Measurements from ENCODE around the gene C14orf180. TPM values are rescaled to one million over a fixed set of nuclear protein-coding genes. Genes with fewer than 3 reads are reported as not detected.

C14orf180 gene
- total RNA-seq, 5 donors from 2014 or later (not counting 1 experiment from before 2014, with no cell fraction given) = not detected

GRCh38 chr14:104600141-104600643 is 20.6 kb downstream of the C14orf180 start:
- no peak overlapping the region for H3K4me3 Mint-ChIP-seq
- H3K9me3 Mint-ChIP-seq = no peaks in the 10 kb centered on the region
- ChIA-PET CTCF (interaction anchor here in 1 of 2 donors (0.6 kb wide), 1 partner anchor 309 kb away, joined by 5 read pairs; no protein-coding TSS in a partner anchor), POLR2A (no interaction called here)
- H3K27me3 Mint-ChIP-seq = peaks cover 16 to 55% of the 10 kb centered on the region in 2 donors
- Histone ChIP-seq H3K27me3 (replicated peaks in 1 of 2; ENCODE audit: control insufficient read depth in 2 of 2, extremely low read depth in 1 of 2, insufficient read depth in 2 of 2, low read length in 1 of 2) (peaks cover 0 to 88% of the 10 kb centered on the region in 2 experiments), H3K4me1 (ENCODE audit: control insufficient read depth in 1 of 2, extremely low read depth in 1 of 2, insufficient read depth in 2 of 2, low read length in 2 of 2) (no peaks in the 10 kb centered on the region), H3K36me3 (ENCODE audit: control insufficient read depth in 2 of 2, extremely low read depth in 1 of 2, insufficient read depth in 1 of 2, low read length in 1 of 2) (no peaks in the 10 kb centered on the region), H3K4me3 (ENCODE audit: control insufficient read depth in 1 of 2, extremely low read depth in 1 of 2, low read length in 1 of 2) (no peak overlapping the region), H3K9me3 (no peaks in the 10 kb centered on the region), H3K27ac (ENCODE audit: low read length) (no peak overlapping the region)
- H3K36me3 Mint-ChIP-seq = no peaks in the 10 kb centered on the region
- 26% methylated on average over 13 of the region's 14 CpGs for WGBS (ENCODE audit: insufficient coverage)
- H3K4me1 Mint-ChIP-seq = peaks cover 0 to 6% (median 3%) of the 10 kb centered on the region in 3 donors
- no peak overlapping the region for H3K27ac Mint-ChIP-seq
- no peak for ATAC-seq (replicated peaks in 1 of 4)
- DNase-seq = no peak

- H3K9me3 ChIP-seq = no peaks in the 10 kb centered on the region
- no peak overlapping the region for H3K27ac ChIP-seq (ENCODE audit: low read length)
- no peak overlapping the region for H3K4me3 ChIP-seq (ENCODE audit: control insufficient read depth in 1 of 2, extremely low read depth in 1 of 2, low read length in 1 of 2)
- Mint-ChIP-seq H3K27me3 (peaks cover 20 to 59% of the 10 kb centered on the region in 2 donors), H3K9me3 (no peaks in the 10 kb centered on the region), H3K4me1 (peaks cover 1 to 6% (median 5%) of the 10 kb centered on the region in 3 donors), H3K36me3 (no peaks in the 10 kb centered on the region), H3K4me3 (no peak overlapping the region), H3K27ac (no peak overlapping the region)
- ChIA-PET CTCF (no interaction called here), POLR2A (no interaction called here)
- H3K4me1 ChIP-seq (ENCODE audit: control insufficient read depth in 1 of 2, extremely low read depth in 1 of 2, insufficient read depth in 2 of 2, low read length in 2 of 2) = no peaks in the 10 kb centered on the region
- ATAC-seq (replicated peaks in 1 of 4) = no peak
- no peaks in the 10 kb centered on the region for H3K36me3 ChIP-seq (ENCODE audit: control insufficient read depth in 2 of 2, extremely low read depth in 1 of 2, insufficient read depth in 1 of 2, low read length in 1 of 2)
- peaks cover 0 to 83% of the 10 kb centered on the region in 2 experiments for H3K27me3 ChIP-seq (replicated peaks in 1 of 2; ENCODE audit: control insufficient read depth in 2 of 2, extremely low read depth in 1 of 2, insufficient read depth in 2 of 2, low read length in 1 of 2)
- DNase-seq = no peak
- 76% methylated on average over 6 of the region's 8 CpGs for WGBS (ENCODE audit: insufficient coverage)
Measured at GRCh38 chr14:104600805-104601204, 21.2 kb downstream of the C14orf180 start.

GRCh38 chr14:104601786-104602185 is 22.2 kb downstream of the C14orf180 start:
- Histone ChIP-seq H3K36me3 (ENCODE audit: control insufficient read depth in 2 of 2, extremely low read depth in 1 of 2, insufficient read depth in 1 of 2, low read length in 1 of 2) (no peaks in the 10 kb centered on the region), H3K4me1 (ENCODE audit: control insufficient read depth in 1 of 2, extremely low read depth in 1 of 2, insufficient read depth in 2 of 2, low read length in 2 of 2) (no peaks in the 10 kb centered on the region), H3K4me3 (ENCODE audit: control insufficient read depth in 1 of 2, extremely low read depth in 1 of 2, low read length in 1 of 2) (no peak overlapping the region), H3K9me3 (no peaks in the 10 kb centered on the region), H3K27ac (ENCODE audit: low read length) (no peak overlapping the region), H3K27me3 (replicated peaks in 1 of 2; ENCODE audit: control insufficient read depth in 2 of 2, extremely low read depth in 1 of 2, insufficient read depth in 2 of 2, low read length in 1 of 2) (peaks cover 0 to 79% of the 10 kb centered on the region in 2 experiments)
- ATAC-seq (replicated peaks in 1 of 4) (no peak), DNase-seq (no peak)
- Mint-ChIP-seq H3K27ac (no peak overlapping the region), H3K36me3 (no peaks in the 10 kb centered on the region), H3K9me3 (no peaks in the 10 kb centered on the region), H3K4me1 (peaks cover 1 to 6% (median 6%) of the 10 kb centered on the region in 3 donors), H3K27me3 (peaks cover 28 to 63% of the 10 kb centered on the region in 2 donors), H3K4me3 (no peak overlapping the region)
- WGBS (ENCODE audit: insufficient coverage) = 66% methylated on average over 9 of the region's 9 CpGs
- POLR2A ChIA-PET = no interaction called here
- CTCF ChIA-PET = no interaction called here

GRCh38 chr14:104602315-104602932 is 22.9 kb downstream of the C14orf180 start:
- 75% methylated on average over 7 of the region's 11 CpGs for WGBS (ENCODE audit: insufficient coverage)
- Histone ChIP-seq H3K4me1 (ENCODE audit: control insufficient read depth in 1 of 2, extremely low read depth in 1 of 2, insufficient read depth in 2 of 2, low read length in 2 of 2) (no peaks in the 10 kb centered on the region), H3K4me3 (ENCODE audit: control insufficient read depth in 1 of 2, extremely low read depth in 1 of 2, low read length in 1 of 2) (no peak overlapping the region), H3K36me3 (ENCODE audit: control insufficient read depth in 2 of 2, extremely low read depth in 1 of 2, insufficient read depth in 1 of 2, low read length in 1 of 2) (no peaks in the 10 kb centered on the region), H3K27me3 (replicated peaks in 1 of 2; ENCODE audit: control insufficient read depth in 2 of 2, extremely low read depth in 1 of 2, insufficient read depth in 2 of 2, low read length in 1 of 2) (peaks cover 0 to 75% of the 10 kb centered on the region in 2 experiments), H3K9me3 (no peaks in the 10 kb centered on the region), H3K27ac (ENCODE audit: low read length) (no peak overlapping the region)
- ChIA-PET POLR2A (no interaction called here), CTCF (no interaction called here)
- no peak overlapping the region for H3K27ac Mint-ChIP-seq
- H3K4me3 Mint-ChIP-seq = no peak overlapping the region
- H3K9me3 Mint-ChIP-seq = no peaks in the 10 kb centered on the region
- H3K4me1 Mint-ChIP-seq = peaks cover 1 to 6% (median 6%) of the 10 kb centered on the region in 3 donors
- peaks cover 32 to 66% of the 10 kb centered on the region in 2 donors for H3K27me3 Mint-ChIP-seq
- H3K36me3 Mint-ChIP-seq = no peaks in the 10 kb centered on the region
- DNase-seq = no peak
- no peak for ATAC-seq (replicated peaks in 1 of 4)

- ATAC-seq (replicated peaks in 1 of 4) (no peak), DNase-seq (no peak)
- CTCF ChIA-PET = no interaction called here
- H3K27me3 Mint-ChIP-seq = peaks cover 37 to 68% of the 10 kb centered on the region in 2 donors
- Histone ChIP-seq H3K4me1 (ENCODE audit: control insufficient read depth in 1 of 2, extremely low read depth in 1 of 2, insufficient read depth in 2 of 2, low read length in 2 of 2) (no peaks in the 10 kb centered on the region), H3K27me3 (replicated peaks in 1 of 2; ENCODE audit: control insufficient read depth in 2 of 2, extremely low read depth in 1 of 2, insufficient read depth in 2 of 2, low read length in 1 of 2) (peaks cover 2 to 70% of the 10 kb centered on the region in 2 experiments), H3K4me3 (ENCODE audit: control insufficient read depth in 1 of 2, extremely low read depth in 1 of 2, low read length in 1 of 2) (no peak overlapping the region), H3K36me3 (ENCODE audit: control insufficient read depth in 2 of 2, extremely low read depth in 1 of 2, insufficient read depth in 1 of 2, low read length in 1 of 2) (no peaks in the 10 kb centered on the region), H3K9me3 (no peaks in the 10 kb centered on the region), H3K27ac (ENCODE audit: low read length) (no peak overlapping the region)
- H3K4me3 Mint-ChIP-seq = no peak overlapping the region
- 100% methylated on average over 2 of the region's 7 CpGs for WGBS (ENCODE audit: insufficient coverage)
- H3K27ac Mint-ChIP-seq = no peak overlapping the region
- POLR2A ChIA-PET = no interaction called here
- no peaks in the 10 kb centered on the region for H3K36me3 Mint-ChIP-seq
- no peaks in the 10 kb centered on the region for H3K9me3 Mint-ChIP-seq
- peaks cover 1 to 6% (median 6%) of the 10 kb centered on the region in 3 donors for H3K4me1 Mint-ChIP-seq
Measured at GRCh38 chr14:104602933-104603325, 23.4 kb downstream of the C14orf180 start.

- no peaks in the 10 kb centered on the region for H3K9me3 Mint-ChIP-seq
- peaks cover 1 to 6% (median 6%) of the 10 kb centered on the region in 3 donors for H3K4me1 Mint-ChIP-seq
- no peak overlapping the region for H3K4me3 Mint-ChIP-seq
- 45% methylated on average over 30 of the region's 32 CpGs for WGBS (ENCODE audit: insufficient coverage)
- no peaks in the 10 kb centered on the region for H3K9me3 ChIP-seq
- ATAC-seq (replicated peaks in 1 of 4) (no peak), DNase-seq (no peak)
- H3K4me3 ChIP-seq (ENCODE audit: control insufficient read depth in 1 of 2, extremely low read depth in 1 of 2, low read length in 1 of 2) = no peak overlapping the region
- no peak overlapping the region for H3K27ac Mint-ChIP-seq
- POLR2A ChIA-PET = no interaction called here
- peaks cover 4 to 69% of the 10 kb centered on the region in 2 experiments for H3K27me3 ChIP-seq (replicated peaks in 1 of 2; ENCODE audit: control insufficient read depth in 2 of 2, extremely low read depth in 1 of 2, insufficient read depth in 2 of 2, low read length in 1 of 2)
- CTCF ChIA-PET = no interaction called here
- no peaks in the 10 kb centered on the region for H3K36me3 ChIP-seq (ENCODE audit: control insufficient read depth in 2 of 2, extremely low read depth in 1 of 2, insufficient read depth in 1 of 2, low read length in 1 of 2)
- H3K27me3 Mint-ChIP-seq = peaks cover 40 to 68% of the 10 kb centered on the region in 2 donors
- no peaks in the 10 kb centered on the region for H3K4me1 ChIP-seq (ENCODE audit: control insufficient read depth in 1 of 2, extremely low read depth in 1 of 2, insufficient read depth in 2 of 2, low read length in 2 of 2)
- H3K27ac ChIP-seq (ENCODE audit: low read length) = no peak overlapping the region
- no peaks in the 10 kb centered on the region for H3K36me3 Mint-ChIP-seq
Measured at GRCh38 chr14:104603711-104604401, 24.3 kb downstream of the C14orf180 start.
